GM12878 (cell line): ENCODE data around the gene SMPD3. TPM values are rescaled to one million over a fixed set of nuclear protein-coding genes. Genes with fewer than 3 reads are reported as not detected.

Source experiments
- ATF7 ChIP-seq: fragments of 450-650 bp; IDR thresholded peaks from 2 replicates; pipeline ENCODE4 v1.6.1; 2016; ENCODE audit warnings: low read depth, mild to moderate bottlenecking
- CBX5 ChIP-seq: sonication (generic); IDR thresholded peaks from 2 replicates; pipeline ENCODE4 v1.6.1; 2016; ENCODE audit warnings: low read depth, moderate library complexity, mild to moderate bottlenecking, inconsistent platforms
- GABPA ChIP-seq: IDR thresholded peaks from 2 replicates; pipeline ENCODE4 v1.6.1; 2014; ENCODE audit warnings: antibody characterized with exemption, low read depth, mild to moderate bottlenecking, inconsistent platforms
- GATAD2B ChIP-seq: fragments of 450-650 bp; conservative IDR thresholded peaks from 2 replicates; pipeline ENCODE4 v1.6.1; 2017; ENCODE audit warnings: low read depth, mild to moderate bottlenecking, moderate library complexity
- SMAD5 ChIP-seq: IDR thresholded peaks from 2 replicates; pipeline ENCODE4 v1.6.1; 2016; ENCODE audit warnings: antibody characterized with exemption, low read depth
- SREBF1 ChIP-seq: IDR thresholded peaks from 2 replicates; pipeline ENCODE4 v1.6.1; 2012; ENCODE audit warnings: mild to moderate bottlenecking, low read length
- SUZ12 ChIP-seq: fragments of 200-600 bp; sonication (generic); IDR thresholded peaks from one replicate; pipeline ENCODE4 v1.6.1; 2018; ENCODE audit warnings: antibody characterized with exemption, mild to moderate bottlenecking; ENCODE audit not compliant: unreplicated experiment
- TBL1XR1 ChIP-seq: IDR thresholded peaks from 2 replicates; pipeline ENCODE4 v1.6.1; 2012; ENCODE audit warnings: low read depth, low read length, improper control_type of control experiment
- ZBED1 ChIP-seq: IDR thresholded peaks from 2 replicates; pipeline ENCODE4 v1.6.1; 2016; ENCODE audit warnings: borderline replicate concordance
- ZBTB40 ChIP-seq: fragments of 450-650 bp; IDR thresholded peaks from 2 replicates; pipeline ENCODE4 v1.6.1; 2016; ENCODE audit warnings: mild to moderate bottlenecking, moderate library complexity, borderline replicate concordance
- ZNF207 ChIP-seq: fragments of 450-650 bp; IDR thresholded peaks from 2 replicates; pipeline ENCODE4 v1.6.1; 2014; ENCODE audit warnings: antibody characterized with exemption, mild to moderate bottlenecking, borderline replicate concordance
- ZZZ3 ChIP-seq: IDR thresholded peaks from 2 replicates; pipeline ENCODE4 v1.6.1; 2011; ENCODE audit warnings: low read depth; ENCODE audit not compliant: control insufficient read depth, insufficient read length
- polyA plus RNA-seq, 11 experiments: library from polyadenylated mRNA; depleted of rRNA in 4 of 11; unstranded in 6 of 11; stranded (reverse) in 5 of 11; fragments of >200 nt; fragmentation: Nextera tagmentation in 4 of 11; fragmentation: Illumina TruSeq in 1 of 11; extraction: Ambion mirVana in 4 of 11; extraction: Trizol in 1 of 11; gene quantifications; 1 replicate in 1 of 11; 2 replicates in 10 of 11; pipeline versions ENCODE4 v1.2.1 to v1.2.3, GENCODE V29; 2011 to 2016; ENCODE audit warnings: inconsistent platforms in 2 of 11, missing spikeins in 2 of 11, low read depth in 1 of 11
- total RNA-seq, 4 experiments: library from RNA; depleted of rRNA in 3 of 4; stranded (reverse); fragments of >200 nt in 3 of 4; fragmentation: Illumina TruSeq in 1 of 4; extraction: Trizol in 1 of 4; gene quantifications; 2 replicates each; pipeline versions ENCODE4 v1.2.1 to v1.2.3, GENCODE V29; 2013 to 2021
- TF ChIP-seq, protein P1 (sequence below): IDR thresholded peaks from 2 replicates; pipeline ENCODE4 v1.6.1; 2012; ENCODE audit warnings: mild to moderate bottlenecking, low read depth, low read length
- TF ChIP-seq, protein P2 (sequence below): IDR thresholded peaks from 2 replicates; pipeline ENCODE4 v1.6.1; 2012; ENCODE audit warnings: improper control_type of control experiment, low read depth, low read length; ENCODE audit not compliant: insufficient replicate concordance
- TF ChIP-seq, protein P3 (sequence below): fragments of 450-650 bp; IDR thresholded peaks from 2 replicates; pipeline ENCODE4 v1.6.1; 2017; ENCODE audit warnings: antibody characterized with exemption, mild to moderate bottlenecking, moderate library complexity

SMPD3 gene
- total and polyA plus RNA-seq, 10 of the 15 experiments (the other 5 are each of a cell fraction or from before 2014, with no cell fraction given): 0.04 to 2.0 (median 1.2) TPM

GRCh38 chr16:68445458-68445857 is 2.9 kb downstream of the SMPD3 start (continued):
- TF ChIP-seq ZBTB40 (no peak), ATF7 (no peak), ZNF207 (no peak), TBL1XR1 (no peak), SMAD5 (no peak), ZZZ3 (no peak), CBX5 (no peak), SREBF1 (no peak), SUZ12 (no peak), GATAD2B (no peak), GABPA (no peak), ZBED1 (no peak)
- TF ChIP-seq, protein P1, sequence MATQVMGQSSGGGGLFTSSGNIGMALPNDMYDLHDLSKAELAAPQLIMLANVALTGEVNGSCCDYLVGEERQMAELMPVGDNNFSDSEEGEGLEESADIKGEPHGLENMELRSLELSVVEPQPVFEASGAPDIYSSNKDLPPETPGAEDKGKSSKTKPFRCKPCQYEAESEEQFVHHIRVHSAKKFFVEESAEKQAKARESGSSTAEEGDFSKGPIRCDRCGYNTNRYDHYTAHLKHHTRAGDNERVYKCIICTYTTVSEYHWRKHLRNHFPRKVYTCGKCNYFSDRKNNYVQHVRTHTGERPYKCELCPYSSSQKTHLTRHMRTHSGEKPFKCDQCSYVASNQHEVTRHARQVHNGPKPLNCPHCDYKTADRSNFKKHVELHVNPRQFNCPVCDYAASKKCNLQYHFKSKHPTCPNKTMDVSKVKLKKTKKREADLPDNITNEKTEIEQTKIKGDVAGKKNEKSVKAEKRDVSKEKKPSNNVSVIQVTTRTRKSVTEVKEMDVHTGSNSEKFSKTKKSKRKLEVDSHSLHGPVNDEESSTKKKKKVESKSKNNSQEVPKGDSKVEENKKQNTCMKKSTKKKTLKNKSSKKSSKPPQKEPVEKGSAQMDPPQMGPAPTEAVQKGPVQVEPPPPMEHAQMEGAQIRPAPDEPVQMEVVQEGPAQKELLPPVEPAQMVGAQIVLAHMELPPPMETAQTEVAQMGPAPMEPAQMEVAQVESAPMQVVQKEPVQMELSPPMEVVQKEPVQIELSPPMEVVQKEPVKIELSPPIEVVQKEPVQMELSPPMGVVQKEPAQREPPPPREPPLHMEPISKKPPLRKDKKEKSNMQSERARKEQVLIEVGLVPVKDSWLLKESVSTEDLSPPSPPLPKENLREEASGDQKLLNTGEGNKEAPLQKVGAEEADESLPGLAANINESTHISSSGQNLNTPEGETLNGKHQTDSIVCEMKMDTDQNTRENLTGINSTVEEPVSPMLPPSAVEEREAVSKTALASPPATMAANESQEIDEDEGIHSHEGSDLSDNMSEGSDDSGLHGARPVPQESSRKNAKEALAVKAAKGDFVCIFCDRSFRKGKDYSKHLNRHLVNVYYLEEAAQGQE: peak; percentile 43; the same call in 1 of the 2 replicates
- TF ChIP-seq, protein P2, sequence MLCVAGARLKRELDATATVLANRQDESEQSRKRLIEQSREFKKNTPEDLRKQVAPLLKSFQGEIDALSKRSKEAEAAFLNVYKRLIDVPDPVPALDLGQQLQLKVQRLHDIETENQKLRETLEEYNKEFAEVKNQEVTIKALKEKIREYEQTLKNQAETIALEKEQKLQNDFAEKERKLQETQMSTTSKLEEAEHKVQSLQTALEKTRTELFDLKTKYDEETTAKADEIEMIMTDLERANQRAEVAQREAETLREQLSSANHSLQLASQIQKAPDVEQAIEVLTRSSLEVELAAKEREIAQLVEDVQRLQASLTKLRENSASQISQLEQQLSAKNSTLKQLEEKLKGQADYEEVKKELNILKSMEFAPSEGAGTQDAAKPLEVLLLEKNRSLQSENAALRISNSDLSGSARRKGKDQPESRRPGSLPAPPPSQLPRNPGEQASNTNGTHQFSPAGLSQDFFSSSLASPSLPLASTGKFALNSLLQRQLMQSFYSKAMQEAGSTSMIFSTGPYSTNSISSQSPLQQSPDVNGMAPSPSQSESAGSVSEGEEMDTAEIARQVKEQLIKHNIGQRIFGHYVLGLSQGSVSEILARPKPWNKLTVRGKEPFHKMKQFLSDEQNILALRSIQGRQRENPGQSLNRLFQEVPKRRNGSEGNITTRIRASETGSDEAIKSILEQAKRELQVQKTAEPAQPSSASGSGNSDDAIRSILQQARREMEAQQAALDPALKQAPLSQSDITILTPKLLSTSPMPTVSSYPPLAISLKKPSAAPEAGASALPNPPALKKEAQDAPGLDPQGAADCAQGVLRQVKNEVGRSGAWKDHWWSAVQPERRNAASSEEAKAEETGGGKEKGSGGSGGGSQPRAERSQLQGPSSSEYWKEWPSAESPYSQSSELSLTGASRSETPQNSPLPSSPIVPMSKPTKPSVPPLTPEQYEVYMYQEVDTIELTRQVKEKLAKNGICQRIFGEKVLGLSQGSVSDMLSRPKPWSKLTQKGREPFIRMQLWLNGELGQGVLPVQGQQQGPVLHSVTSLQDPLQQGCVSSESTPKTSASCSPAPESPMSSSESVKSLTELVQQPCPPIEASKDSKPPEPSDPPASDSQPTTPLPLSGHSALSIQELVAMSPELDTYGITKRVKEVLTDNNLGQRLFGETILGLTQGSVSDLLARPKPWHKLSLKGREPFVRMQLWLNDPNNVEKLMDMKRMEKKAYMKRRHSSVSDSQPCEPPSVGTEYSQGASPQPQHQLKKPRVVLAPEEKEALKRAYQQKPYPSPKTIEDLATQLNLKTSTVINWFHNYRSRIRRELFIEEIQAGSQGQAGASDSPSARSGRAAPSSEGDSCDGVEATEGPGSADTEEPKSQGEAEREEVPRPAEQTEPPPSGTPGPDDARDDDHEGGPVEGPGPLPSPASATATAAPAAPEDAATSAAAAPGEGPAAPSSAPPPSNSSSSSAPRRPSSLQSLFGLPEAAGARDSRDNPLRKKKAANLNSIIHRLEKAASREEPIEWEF: no peak
- TF ChIP-seq, protein P3, sequence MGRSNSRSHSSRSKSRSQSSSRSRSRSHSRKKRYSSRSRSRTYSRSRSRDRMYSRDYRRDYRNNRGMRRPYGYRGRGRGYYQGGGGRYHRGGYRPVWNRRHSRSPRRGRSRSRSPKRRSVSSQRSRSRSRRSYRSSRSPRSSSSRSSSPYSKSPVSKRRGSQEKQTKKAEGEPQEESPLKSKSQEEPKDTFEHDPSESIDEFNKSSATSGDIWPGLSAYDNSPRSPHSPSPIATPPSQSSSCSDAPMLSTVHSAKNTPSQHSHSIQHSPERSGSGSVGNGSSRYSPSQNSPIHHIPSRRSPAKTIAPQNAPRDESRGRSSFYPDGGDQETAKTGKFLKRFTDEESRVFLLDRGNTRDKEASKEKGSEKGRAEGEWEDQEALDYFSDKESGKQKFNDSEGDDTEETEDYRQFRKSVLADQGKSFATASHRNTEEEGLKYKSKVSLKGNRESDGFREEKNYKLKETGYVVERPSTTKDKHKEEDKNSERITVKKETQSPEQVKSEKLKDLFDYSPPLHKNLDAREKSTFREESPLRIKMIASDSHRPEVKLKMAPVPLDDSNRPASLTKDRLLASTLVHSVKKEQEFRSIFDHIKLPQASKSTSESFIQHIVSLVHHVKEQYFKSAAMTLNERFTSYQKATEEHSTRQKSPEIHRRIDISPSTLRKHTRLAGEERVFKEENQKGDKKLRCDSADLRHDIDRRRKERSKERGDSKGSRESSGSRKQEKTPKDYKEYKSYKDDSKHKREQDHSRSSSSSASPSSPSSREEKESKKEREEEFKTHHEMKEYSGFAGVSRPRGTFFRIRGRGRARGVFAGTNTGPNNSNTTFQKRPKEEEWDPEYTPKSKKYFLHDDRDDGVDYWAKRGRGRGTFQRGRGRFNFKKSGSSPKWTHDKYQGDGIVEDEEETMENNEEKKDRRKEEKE: no peak
